ENCODE results near the gene SDCCAG8.

GRCh38 chr1:243409284-243409683 lies 153.4 kb downstream of the SDCCAG8 start:
- no peak for TF ChIP-seq TP53 (CRISPR knock-in tag; IDR thresholded peaks at IDR 0.05)
- TF ChIP-seq CTCF (IDR thresholded peaks at IDR 0.05), result peak; percentile 19; the same call in 1 of the 3 replicates
- TF ChIP-seq POLR2A (IDR thresholded peaks at IDR 0.05; ENCODE audit: low read length), result no peak
- no peak for TF ChIP-seq CHD2 (IDR thresholded peaks at IDR 0.05; ENCODE audit: low read length, partially characterized antibody)
- no peak for TF ChIP-seq MYC (IDR thresholded peaks at IDR 0.05; ENCODE audit: borderline replicate concordance, low read length)
- TF ChIP-seq EP300 (IDR thresholded peaks at IDR 0.05), result no peak
- no peak for TF ChIP-seq JUN (IDR thresholded peaks at IDR 0.05)
- TF ChIP-seq SMC3 (IDR thresholded peaks at IDR 0.05), result no peak
- no peak for TF ChIP-seq CEBPB (IDR thresholded peaks at IDR 0.05)
- TF ChIP-seq BHLHE40 (IDR thresholded peaks at IDR 0.05; ENCODE audit: low read depth, low read length), result no peak
- no peak for TF ChIP-seq JUNB (IDR thresholded peaks at IDR 0.05)
- TF ChIP-seq RAD21 (conservative IDR thresholded peaks at IDR 0.05 in 1 of 2, IDR thresholded peaks at IDR 0.05 in 1 of 2), result peak; percentile 20 to 46; a peak in 2 of 5 replicates
- TF ChIP-seq NR3C1 (IDR thresholded peaks at IDR 0.05), result no peak

Data from A549 (cell line).